ENCODE data around the gene KLHL29. TPM values are rescaled to one million over a fixed set of nuclear protein-coding genes. Genes with fewer than 3 reads are reported as not detected.

KLHL29 gene
- total RNA-seq, 6 experiments from 2014 or later = 1.2 to 10.2 (median 6.4) TPM

GRCh38 chr2:23491591-23492336 lies 106.8 kb downstream of the KLHL29 start:
- H3K27ac ChIP-seq = no peak overlapping the region
- ATAC-seq (no peak), DNase-seq (peak in 2 of 3 donors; percentile 3 to 19)
- WGBS (ENCODE audit: insufficient coverage, low coverage, low lambda C conversion rate, missing lambda C conversion rate) = 82% methylated on average over 11 of the region's 12 CpGs
- no peaks in the 10 kb centered on the region for H3K9me3 ChIP-seq
- intact Hi-C loops (cut with DNase I) = no loop called here
- no peaks in the 10 kb centered on the region for H3K4me1 ChIP-seq
- no peak for TF ChIP-seq POLR2A (IDR thresholded peaks at IDR 0.05)
- TF ChIP-seq, protein P1, sequence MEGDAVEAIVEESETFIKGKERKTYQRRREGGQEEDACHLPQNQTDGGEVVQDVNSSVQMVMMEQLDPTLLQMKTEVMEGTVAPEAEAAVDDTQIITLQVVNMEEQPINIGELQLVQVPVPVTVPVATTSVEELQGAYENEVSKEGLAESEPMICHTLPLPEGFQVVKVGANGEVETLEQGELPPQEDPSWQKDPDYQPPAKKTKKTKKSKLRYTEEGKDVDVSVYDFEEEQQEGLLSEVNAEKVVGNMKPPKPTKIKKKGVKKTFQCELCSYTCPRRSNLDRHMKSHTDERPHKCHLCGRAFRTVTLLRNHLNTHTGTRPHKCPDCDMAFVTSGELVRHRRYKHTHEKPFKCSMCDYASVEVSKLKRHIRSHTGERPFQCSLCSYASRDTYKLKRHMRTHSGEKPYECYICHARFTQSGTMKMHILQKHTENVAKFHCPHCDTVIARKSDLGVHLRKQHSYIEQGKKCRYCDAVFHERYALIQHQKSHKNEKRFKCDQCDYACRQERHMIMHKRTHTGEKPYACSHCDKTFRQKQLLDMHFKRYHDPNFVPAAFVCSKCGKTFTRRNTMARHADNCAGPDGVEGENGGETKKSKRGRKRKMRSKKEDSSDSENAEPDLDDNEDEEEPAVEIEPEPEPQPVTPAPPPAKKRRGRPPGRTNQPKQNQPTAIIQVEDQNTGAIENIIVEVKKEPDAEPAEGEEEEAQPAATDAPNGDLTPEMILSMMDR (IDR thresholded peaks at IDR 0.05) = no peak
- H3K36me3 ChIP-seq = no peaks in the 10 kb centered on the region
- H3K27me3 ChIP-seq = no peaks in the 10 kb centered on the region
- no peak overlapping the region for H3K4me3 ChIP-seq

- WGBS (ENCODE audit: insufficient coverage, low coverage, low lambda C conversion rate, missing lambda C conversion rate) = 38% methylated on average over 1 of the region's 5 CpGs
Observed at GRCh38 chr2:23492337-23492675, 107.3 kb downstream of the KLHL29 start.

DNA sequence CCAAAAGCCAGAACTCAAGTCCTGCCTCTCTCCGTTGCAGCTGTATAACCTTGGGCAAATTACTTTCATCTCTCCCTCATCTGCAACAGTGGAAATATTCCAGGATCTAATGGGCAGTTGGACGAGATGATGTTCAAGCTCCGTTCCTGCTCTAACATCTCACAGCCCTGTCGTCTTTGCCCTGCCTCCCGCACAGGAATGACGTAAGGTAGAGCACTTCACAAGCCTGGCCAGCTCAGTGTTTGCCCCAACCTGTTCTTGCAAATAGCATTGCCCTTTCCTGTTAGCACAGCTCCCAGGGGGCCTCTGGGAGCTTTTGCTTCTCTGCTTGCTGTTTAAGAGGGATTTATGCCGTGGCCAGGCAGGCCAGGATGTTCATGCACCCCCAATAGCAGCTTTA lies 107.9 kb downstream of the KLHL29 start:
- WGBS (ENCODE audit: insufficient coverage, low coverage, low lambda C conversion rate, missing lambda C conversion rate) = 71% methylated on average over 4 of the region's 7 CpGs
- H3K4me3 ChIP-seq = no peak overlapping the region
- no peaks in the 10 kb centered on the region for H3K4me1 ChIP-seq
- H3K27me3 ChIP-seq = no peaks in the 10 kb centered on the region
- DNase-seq (peak in 2 of 3 donors; percentile 10 to 35), ATAC-seq (no peak)
- TF ChIP-seq, protein P1 (IDR thresholded peaks at IDR 0.05) = no peak
- no peak for TF ChIP-seq POLR2A (IDR thresholded peaks at IDR 0.05)
- no peak overlapping the region for H3K27ac ChIP-seq
- no peaks in the 10 kb centered on the region for H3K36me3 ChIP-seq
- intact Hi-C loops (cut with DNase I) = no loop called here
- no peaks in the 10 kb centered on the region for H3K9me3 ChIP-seq

More at GRCh38 chr2:23492337-23492675, 107.3 kb downstream of the KLHL29 start:
- no peaks in the 10 kb centered on the region for H3K9me3 ChIP-seq
- peak in 2 of 3 donors; percentile 3 to 21 for DNase-seq
- H3K27me3 ChIP-seq = no peaks in the 10 kb centered on the region
- no peak for ATAC-seq
- intact Hi-C loops (cut with DNase I) = no loop called here
- H3K36me3 ChIP-seq = no peaks in the 10 kb centered on the region
- H3K4me1 ChIP-seq = no peaks in the 10 kb centered on the region
- TF ChIP-seq, protein P1 (IDR thresholded peaks at IDR 0.05) = no peak
- TF ChIP-seq POLR2A (IDR thresholded peaks at IDR 0.05) = no peak
- no peak overlapping the region for H3K27ac ChIP-seq
- no peak overlapping the region for H3K4me3 ChIP-seq

DNA sequence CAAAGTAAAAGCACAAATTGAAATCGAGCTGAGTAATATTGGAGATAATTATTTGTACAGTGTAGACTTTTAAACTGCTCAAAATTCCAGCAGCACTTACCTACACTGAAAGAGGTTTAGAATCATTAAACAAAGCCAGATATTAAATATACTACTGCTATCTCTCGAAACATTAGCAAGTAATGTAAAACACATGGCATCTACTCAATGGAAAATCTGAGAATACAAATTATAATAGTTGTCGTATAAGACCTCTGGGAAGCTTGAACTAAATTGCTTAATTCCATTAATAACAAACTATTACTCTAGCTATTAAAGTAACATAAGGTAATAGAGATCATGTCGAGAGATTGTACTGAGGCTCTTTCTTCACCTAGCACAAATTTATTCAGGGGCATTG lies 108.9 kb downstream of the KLHL29 start:
- intact Hi-C loops (cut with DNase I) = no loop called here
- no peak for TF ChIP-seq POLR2A (IDR thresholded peaks at IDR 0.05)
- TF ChIP-seq, protein P1 (IDR thresholded peaks at IDR 0.05) = no peak
- Histone ChIP-seq H3K27me3 (no peaks in the 10 kb centered on the region), H3K27ac (no peak overlapping the region), H3K4me1 (no peaks in the 10 kb centered on the region), H3K9me3 (no peaks in the 10 kb centered on the region), H3K36me3 (no peaks in the 10 kb centered on the region), H3K4me3 (no peak overlapping the region)
- 85% methylated on average over 4 of the region's 4 CpGs for WGBS (ENCODE audit: insufficient coverage, low coverage, low lambda C conversion rate, missing lambda C conversion rate)
- ATAC-seq = no peak
- DNase-seq = no peak
